ENCODE results near the gene SLC6A13.
"Not testable (repeated sequence)": the region's sequence is repeated elsewhere in the genome, so short reads cannot be mapped to it uniquely, and the experiment has no call there.

Gene SLC6A13

DNA sequence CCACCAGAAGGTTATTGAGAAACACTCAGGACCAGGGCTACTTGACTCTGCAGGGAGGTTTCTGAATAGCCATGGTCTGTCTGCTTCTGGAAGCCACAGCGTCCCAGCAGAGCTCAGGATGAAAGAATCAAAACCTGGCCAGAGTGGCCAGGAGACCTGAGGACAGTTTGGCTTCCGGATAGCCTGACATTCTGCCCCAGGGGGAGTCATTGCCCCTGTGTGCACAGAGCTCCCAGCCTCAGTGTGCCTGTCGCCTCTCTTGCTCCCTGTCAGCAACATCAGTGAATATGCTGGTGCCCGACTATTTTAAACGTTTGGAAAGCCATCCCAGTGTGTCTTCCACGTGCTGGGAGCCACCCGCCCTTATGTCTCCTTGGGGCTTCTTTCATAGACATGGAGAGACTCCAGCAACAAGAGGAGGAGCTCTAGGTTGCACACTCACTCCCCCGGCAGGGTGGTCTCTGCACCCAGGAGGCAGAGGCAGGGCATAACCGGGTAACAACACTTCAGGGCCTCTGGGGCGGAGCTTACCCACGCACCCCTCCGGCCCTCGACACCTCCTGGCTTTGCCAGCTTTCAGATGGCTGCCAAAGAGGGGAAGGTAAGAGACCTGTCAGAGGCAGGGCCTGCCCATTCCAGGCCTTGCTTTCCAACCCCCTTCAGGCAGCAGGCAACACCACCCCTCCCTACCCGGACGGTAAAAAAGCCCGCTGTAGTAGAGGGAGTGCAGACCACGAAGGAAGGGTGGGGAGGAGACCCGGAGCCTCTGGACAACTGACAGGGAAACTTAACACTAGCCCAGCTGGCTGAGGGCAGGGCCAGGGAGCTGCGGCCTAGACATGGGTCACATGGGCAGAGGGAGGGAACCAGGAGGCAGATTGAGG lies 29.7 kb downstream of the SLC6A13 start:
- FAIRE-seq = no peak

DNA sequence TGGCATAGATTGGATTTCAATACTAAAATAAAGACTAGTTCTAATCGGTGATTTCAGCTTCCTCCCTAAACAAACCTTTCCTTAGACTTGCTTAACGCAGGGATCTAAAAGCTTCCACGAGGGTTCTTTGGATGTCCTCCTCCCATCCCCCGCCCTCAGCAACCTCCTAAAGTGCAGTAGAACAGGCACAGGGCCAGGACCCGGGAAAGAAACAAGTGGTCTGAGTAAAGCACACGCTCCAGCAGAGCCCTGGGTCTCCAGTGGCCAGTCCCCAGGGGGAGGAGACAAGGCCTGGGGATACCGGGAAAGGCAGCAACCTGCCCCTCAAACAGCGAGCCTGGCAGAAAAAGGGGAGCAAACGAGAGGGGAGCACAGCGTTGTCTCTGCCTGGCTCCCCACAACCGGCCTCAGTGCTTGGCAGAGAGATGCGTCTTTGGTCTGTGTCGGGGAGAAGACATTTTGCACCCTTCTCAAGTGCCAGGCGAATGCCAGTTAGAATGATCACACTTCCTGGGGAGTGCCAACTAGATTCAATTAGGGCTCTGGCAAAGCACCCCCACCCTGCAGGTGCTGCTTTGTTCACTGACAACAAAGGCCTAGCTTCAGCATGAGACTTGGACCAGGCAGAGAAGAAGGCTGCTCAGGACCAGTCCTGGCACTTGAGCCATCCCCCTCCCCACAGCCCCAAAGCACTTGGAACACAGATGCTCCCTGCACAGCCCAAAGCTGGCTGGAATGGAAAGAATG lies 31.5 kb downstream of the SLC6A13 start:
- FAIRE-seq = no peak

DNA sequence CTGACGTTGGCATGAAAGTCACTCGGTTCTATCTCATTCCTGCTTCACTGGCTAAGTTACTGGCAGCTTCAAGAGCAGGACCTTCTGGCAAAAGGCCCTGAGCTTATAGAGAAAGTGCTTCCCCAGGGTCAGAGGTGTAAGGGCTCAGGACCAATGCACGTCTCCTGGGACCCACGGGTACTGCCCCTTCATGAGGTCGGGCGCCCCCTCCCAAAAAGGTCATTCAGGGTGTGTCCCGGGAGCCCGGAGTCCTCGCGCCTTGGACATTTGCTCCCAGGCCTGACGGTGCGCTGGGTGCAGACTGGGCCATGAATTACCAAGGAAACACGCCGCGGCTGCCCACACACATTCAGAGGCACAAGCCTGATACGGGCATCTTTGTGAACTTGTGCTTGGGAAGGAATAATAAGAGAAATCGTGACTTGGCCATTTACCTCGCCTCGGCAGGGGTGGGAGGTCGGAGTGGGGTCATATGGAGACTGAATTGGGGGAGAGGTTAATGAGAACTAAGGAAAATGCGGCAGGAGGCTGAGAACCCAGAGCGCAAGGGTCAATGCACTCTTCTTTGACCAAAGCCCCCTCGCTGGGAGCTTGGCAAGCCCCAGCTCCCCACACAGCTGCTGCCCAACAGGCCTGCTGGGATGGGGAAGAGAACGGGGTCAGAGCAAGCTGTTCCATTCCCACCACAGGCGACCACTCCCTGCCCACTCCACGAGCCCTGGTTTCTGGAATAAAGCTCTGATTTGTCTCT lies 33.0 kb downstream of the SLC6A13 start:
- no peak for FAIRE-seq

DNA sequence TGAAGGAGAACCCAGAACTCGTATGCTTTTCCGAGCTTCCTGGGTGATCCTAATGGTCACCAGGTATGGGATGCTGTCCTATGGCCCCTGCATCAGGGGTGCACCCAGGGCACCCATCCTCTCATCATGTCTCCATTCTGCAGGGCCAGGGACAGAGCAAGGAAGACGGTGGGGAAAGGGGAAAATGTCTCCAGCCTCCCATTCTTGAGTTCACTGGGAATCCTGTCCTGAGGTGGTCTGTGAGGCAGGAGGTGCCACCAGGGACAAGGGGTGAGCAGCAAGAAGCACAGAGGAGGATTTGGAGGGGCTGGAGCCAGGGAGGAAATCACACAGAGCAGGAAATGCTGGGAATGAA lies 33.8 kb downstream of the SLC6A13 start:
- FAIRE-seq = no peak

DNA sequence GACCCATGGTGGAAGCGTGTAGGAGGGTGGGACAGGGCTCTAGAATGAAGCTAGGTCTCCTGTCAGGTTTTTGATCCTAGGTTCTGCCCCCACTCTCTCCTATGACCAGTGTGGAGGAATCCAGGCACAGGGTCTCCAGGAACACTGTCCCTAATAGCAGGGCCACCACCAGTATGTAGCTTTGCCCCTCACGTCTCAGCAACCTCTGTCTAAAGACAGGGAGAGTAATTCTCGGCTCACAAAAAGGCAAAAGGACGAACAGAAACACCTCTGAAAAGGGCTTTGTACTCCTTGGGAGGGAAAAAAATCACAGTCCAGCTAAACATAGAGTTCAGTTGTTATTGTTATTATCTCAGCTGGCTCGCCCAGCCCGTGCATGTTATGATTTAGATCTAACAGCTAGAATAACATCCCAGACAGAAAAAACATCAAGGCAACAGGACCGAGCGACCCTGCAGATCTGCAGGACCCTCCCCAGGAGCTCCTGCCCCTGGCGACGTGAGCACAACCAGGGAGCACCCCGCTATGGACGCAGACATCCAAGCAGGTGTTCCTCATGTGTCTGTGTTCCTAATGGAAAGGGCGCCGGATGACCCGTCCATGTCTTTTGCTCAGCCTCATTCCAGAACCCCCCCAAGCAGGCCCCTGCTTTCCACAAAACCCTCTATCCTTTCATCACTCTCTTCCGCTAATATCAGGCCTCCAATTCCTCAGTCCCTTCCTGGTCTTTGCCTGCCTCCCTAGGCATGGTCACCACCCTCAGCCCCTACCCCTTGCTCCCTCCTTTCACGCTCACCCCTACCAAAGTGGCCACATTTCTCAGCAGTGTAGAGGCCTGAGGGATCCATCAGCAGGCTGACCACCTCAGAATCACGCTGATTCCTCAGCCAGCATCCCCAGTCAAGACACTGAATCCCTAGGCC lies 34.5 kb downstream of the SLC6A13 start:
- FAIRE-seq = no peak

DNA sequence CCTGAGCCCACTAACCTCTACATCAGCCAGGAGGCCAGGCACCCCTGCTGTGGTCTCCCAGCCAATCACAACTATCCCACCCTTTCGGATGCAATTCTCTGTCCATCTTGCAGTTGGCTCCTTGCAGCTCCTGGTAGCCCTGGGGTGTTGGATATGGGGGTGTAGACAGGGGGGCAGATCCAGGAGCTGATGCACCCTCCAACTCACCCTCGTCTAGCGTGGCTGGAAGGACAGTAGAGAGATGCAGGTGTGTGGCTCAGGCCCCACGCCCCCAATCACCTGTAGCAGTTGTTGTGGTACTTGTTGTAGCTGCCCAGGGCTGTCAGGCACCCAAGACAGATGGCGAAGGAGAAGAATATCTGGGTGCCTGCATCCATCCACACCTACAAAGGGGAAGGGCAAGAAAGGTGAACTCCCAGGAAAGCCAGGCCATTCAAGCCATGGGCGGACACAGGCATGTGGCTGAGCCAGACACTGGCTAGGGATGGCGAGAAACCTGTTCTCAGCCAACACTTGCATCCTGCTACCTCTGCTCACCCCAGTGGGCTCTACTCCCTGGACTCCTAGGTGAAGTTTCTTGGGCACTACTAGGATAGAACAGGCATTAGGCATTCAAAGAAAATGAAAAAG lies 35.2 kb downstream of the SLC6A13 start:
- FAIRE-seq = no peak

DNA sequence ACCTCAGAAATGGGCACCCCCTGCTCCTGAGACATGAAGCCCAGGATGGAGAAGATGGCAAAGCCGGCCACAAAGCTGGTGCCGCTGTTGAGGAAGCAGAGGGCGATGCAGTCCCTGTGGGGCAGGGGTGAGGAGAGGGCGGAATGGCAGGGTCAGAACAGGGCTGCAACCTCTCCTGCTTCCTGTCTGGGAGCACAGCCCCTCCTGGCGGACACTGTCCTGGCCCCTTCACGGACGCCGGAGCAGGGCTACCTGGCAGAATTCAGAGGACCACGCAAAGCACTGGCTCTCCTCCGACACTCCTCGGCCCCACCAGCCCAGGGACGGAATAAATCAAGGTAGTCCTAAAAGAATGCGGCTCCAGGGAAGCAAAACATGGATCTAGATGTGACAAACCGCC lies 36.2 kb downstream of the SLC6A13 start:
- FAIRE-seq = no peak

DNA sequence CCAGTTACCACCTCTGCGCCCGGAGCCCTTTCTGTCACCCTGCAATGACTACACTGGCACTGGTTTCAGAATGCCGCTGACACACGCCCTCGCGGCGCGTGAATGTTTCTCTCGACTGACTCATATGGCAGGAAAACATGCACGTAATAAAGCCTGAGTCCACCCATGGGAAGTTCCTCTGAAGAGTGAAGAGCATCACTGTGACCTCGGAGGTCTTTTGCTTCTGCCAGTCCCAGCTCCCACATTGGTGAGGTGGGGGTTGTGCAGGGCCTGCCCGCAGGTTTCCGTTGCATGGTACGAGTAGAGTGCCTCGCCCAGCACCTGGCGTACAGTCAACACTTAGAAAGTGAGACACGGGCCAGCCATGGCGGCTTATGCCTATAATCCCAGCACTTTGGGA lies 37.6 kb downstream of the SLC6A13 start:
- FAIRE-seq = no peak

DNA sequence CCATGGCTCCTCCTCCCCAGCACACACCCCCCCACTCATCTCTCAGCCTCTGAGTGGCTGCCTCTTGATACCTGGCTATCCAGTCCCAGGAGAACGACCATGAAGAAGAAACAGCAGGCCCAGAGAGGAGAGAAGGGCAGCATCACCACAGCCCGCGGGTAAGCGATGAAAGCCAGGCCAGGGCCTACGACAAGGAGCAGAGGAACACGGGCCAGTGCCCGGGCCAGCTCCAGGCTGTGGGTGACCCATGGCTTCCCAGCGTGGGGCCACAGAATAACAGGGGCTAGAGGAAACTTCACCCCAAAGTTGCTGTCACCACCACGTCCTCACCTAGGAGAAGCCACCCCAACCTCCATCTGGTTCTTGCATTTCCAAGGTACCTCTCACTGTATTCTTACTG lies 38.3 kb downstream of the SLC6A13 start:
- FAIRE-seq = no peak

DNA sequence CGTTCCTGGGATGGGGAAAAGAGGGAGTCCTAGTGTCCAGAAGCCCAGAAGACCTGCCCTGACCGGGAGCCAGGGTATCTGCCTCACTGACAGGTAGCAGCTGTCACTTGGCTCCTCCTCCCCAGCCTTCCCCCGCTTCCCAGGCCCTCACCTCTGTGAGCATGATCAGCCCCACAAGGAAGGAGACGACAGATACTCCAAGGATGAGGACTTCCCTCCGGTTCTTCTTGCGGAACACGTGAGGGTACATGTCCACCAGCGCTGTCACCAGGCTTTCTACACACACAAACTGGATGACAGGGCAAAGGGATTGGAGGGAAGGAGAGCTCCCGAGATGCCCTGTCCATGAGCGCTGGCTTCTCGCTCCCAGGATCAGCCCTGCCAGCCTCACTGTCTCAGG lies 38.8 kb downstream of the SLC6A13 start:
- no peak for FAIRE-seq

DNA sequence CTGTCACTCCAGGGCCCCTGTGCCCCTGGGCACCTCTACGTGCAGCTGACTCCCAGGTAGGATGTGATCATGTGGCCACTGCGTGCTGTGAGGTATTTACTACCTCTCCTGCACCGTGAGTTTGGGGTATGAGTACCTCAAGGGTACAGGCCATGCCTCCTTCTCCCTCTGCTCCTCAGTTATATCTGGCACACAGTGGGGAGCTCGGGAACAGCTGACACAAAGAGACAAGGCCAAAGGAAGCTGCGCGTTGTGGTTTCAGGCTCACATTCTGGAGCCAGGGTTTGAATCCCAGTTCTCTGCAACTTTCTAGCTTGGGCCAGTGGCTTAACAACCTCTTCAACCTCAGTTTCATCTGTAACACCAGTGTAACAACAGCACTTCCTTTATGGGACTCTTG lies 40.9 kb downstream of the SLC6A13 start:
- no peak for FAIRE-seq

DNA sequence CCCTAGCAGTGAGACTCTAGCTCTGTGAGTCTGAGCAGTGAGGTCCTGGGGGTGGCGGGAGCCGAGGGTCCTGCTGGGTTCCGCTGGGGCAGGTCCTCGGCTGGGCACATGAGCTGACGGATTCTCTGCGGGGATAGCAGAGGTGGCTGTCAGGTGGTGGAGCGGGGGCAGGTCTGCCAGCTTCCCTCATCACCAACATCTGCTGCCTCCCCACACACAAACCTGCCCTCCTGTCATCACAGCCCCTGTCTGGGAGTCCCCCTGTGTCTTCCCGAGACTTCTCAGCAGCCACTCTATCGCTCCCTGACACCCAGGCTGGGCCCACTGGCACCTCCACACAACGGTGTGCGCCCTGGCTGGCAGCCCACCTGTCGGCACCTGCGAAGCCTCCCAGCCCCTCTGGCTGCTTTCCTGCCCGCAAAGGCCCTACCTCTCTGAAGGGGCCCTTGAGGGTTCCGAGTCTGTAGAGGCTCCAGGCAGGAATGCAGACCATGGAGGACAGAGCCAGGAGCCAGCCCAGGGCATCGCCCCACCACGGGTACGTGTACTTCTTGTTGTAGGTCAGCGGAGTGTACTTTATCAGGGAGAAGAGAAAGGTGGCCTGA lies 41.6 kb downstream of the SLC6A13 start:
- FAIRE-seq = no peak

DNA sequence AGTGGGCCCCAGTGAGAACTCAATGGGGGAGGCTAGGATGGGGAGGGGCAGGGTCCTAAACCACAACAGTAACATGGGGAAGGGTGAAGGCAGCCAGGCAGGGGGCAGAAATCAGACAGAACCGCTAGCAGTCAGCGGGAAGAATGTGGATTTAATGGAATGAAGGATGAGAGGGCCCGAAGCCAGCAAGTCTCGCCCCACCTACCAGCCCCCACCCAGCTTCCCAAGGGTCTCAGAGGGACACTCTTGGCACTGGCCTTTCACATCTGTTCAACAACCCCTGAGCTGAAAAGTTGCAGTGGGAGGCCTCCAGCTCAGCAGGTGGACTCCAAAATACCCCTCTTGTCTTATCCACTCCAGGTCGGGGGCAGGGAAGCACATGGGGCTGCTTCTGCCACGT lies 42.1 kb downstream of the SLC6A13 start:
- FAIRE-seq = no peak

DNA sequence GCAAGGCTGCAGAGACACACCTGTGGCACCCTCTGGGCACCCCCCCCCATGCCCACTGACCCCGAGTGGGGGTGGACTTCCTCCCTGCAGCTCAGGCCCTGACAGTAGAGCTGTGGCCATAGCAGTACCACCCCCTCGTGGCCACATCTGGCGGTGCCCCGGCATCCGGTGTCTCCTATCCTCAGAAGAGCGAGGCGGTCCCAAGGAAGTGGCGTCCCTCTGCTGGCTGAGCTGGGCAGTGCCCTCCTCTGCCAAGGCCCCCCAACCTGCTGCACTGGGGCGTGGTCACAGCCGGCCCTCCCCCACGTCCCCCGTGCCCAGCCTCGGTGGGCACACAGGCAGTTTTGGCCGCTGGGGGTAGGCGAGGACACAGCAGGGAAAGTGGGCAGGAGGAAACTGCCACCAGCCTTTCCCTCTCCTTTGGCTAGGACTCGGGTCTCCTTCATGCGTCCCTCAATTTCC lies 42.7 kb downstream of the SLC6A13 start:
- FAIRE-seq = no peak

DNA sequence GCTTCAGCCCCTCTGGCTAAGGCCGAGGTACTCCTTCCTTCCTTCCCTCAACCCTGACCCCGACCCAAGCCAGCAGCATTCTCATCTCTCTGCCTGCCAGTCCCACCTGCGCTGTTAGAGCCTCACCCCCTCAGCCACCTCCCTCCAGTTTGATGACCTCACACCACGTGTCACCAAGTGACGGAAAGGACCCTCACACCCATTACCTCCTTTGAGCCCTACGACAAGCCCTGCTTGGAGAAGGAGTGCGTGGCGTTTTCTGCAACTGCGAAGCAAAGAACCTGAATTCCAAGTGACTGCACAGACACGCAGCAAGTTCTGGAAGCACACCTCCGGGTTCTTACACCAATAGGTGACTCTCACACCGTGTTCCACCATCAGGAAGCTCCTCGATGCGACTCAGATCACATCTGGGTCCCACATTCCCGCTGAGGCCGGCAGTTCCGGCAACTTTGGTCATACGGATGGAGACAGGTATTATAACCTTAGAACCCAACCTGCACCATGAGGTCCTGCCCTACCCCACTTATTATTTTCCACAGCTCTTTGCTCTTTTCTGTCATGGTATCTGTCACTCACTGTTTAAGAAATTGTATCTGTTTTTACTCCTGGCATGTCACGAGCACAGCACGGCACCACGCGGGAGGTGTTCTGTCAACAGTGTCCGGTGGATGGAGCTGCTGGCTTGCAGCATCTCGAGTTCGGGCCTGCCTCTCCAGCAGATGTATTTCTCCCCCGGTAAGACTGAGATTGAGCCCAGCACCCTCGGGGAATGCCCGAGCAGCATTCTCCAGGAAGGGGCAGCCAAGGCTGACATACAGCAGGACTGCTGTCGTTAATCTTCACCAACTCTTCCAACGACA lies 43.7 kb downstream of the SLC6A13 start:
- no peak for FAIRE-seq

DNA sequence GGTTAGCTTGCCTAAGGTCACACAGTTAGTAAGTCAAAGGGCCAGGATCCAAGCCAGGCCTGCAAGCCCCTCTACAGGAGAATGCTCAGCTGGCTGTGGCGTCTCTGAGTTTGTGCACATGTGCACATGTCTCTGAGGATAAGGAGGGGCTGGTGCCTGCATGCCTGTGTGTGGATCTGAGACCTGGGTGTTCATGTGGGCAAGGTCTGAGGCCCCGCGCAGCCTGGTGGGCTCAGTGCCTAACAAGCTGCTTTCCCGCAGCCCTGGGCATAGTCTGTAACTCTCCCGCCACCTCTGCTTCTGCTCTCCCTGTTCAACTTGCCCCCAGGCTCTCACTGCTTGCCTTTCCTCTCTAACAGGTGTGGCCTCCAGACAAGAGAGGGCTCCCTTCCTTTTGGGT lies 44.4 kb downstream of the SLC6A13 start:
- no peak for FAIRE-seq

DNA sequence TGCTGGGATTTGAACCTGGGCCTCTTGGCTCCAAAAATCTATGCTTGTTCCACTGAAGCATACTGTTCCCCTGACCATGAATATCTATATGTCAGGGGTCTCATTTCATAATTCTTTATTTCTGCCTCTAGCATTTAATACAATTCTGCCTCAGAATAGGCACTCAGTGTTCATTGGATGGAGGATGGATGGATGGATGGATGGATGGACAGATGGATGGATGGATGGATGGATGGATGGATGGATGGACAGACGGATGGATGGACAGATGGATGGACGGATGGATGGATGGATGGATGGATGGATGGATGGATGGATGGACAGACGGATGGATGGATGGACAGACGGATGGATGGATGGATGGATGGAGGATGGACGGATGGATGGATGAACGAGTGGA lies 45.6 kb downstream of the SLC6A13 start:
- not testable (repeated sequence) for FAIRE-seq

DNA sequence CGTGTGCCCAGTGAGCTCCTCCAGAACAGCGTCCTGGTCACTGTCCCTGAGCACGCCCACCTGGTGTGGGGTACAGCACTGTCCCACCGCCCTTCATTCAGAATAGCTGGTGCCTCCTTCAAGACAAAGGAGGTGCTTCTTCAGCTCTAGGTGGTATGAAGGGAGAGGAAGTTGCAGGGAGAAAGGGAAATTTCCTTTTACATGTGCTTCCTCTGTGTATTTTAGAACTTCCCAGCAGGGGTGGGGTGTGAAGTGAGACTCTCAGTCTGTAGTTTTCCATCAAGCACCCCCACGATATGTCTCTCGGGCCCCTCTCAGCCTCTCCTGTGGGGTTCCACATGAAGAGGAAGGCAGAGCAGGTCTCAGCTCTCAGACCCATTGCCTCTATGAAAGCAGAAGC lies 47.5 kb downstream of the SLC6A13 start:
- no peak for FAIRE-seq

DNA sequence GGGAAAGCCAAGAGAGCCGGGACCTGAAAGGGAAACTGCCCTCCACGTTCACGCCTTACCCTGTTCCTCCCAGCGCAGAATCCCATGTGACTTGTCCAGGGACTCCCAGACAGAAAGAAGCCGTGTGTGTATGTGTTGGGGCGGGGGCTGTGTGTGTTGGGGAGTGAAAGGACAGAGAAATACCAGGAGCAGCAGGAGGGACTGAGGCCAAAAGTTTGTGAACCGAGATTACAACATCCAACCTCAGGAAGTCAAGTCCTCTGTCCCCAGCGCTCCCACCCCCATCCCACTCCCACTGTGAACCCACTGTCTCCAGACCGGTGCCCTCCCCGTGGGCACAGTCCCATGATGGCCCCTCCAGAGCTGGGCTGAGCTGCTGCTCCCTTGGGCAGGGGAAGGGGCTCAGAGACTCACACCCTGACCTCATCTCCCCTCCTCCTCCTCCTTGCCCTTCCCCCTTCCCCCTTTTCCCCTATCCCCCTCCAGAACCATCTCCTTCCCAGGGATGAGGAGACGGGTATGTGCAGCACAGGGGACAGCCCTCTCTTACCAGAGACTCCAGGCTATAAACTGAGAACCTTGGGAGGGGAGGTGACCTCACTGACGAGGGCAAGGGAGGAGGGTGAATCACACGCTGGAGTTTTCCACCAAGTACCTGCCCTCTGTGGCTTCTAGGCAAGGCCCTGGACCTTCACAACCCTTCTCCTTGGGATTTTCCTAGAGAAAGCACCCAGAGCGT lies 48.5 kb downstream of the SLC6A13 start, which contains the start of gene SLC6A12:
Gene SLC6A12 (minus strand): TSS at position 155 of the 739 bp plus-strand sequence. CDS start 4,171 bp downstream, outside the sequence.
- no peak for FAIRE-seq

DNA sequence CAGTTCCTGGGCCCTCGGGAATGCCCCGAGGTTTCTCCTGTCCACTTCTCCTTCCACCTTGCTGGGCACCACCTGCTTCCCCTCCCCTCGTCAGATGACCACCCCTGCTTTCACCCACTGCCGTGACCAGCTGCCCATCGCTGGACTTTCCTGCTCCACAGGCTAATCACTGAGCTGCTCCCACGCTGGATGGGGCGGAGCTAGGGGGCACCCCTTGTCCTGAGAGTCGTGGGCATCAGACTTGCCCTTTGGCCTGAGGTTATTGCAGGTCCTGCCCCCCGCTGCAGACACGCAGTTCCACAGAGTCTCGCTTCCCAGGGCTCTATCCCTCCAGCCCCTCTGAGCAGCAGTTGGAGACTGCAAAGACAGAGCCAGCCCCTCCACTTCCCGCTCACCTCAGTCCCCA lies 49.1 kb downstream of the SLC6A13 start:
- no peak for FAIRE-seq
